AG08396 (cell line): ENCODE measurements around the gene MPI.
"Not testable (repeated sequence)": the region's sequence is repeated elsewhere in the genome, so short reads cannot be mapped to it uniquely, and the experiment has no call there.

ENCODE experiments used
- DNase-seq: peaks from one replicate; pipeline ENCODE4 v3.0.0; 2012; ENCODE audit warnings: low spot score, mixed read lengths

The MPI gene

DNA sequence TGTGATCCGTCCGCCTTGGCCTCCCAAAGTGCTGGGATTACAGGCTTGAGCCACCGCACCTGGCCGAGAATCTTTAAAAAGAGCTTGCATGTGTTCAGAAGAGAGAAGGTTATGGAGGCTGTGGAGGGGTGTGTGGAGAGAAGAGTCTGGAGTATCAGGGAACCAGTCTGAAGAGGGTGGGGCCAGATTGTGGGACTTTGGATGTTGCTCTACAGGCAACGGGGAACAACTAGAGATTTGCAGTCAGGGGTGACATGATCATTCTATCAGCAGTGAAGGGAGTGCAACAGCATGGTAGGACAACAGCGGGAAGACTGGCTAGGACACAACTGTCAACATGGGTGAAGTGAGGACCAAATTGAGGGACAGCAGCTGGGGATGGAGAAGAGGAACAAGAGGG, 25.5 kb upstream of the MPI start:
- no peak for DNase-seq

GRCh38 chr15:74865316-74865715, 24.5 kb upstream of the MPI start:
- DNase-seq, result no peak

GRCh38 chr15:74866090-74866489, 23.8 kb upstream of the MPI start:
- peak; percentile 77 for DNase-seq

- no peak for DNase-seq
Observed at GRCh38 chr15:74867466-74868038, 22.3 kb upstream of the MPI start.

DNA sequence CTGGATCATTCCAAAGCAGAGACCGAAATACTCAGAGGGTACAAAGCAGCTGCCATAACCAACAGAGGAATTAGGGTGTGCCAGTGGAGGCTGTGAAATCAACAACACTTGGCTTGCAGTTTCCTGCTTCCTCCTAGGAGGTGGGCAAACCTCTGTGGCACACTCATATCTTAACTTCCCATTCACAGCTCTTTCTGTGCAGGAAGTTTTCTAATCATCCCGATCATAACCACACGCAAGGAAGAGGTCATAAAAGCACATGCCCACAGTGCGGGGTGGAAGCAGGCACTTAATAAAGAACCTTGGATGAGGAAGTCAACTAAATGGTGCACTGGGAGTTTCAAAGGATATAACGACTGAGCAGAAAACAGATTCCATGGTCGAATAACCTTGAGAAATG, 21.8 kb upstream of the MPI start:
- no peak for DNase-seq

- DNase-seq, result no peak
Observed at GRCh38 chr15:74869372-74869725, 20.5 kb upstream of the MPI start.

GRCh38 chr15:74869726-74870407, 20.0 kb upstream of the MPI start:
- peak; percentile 41 for DNase-seq

DNA sequence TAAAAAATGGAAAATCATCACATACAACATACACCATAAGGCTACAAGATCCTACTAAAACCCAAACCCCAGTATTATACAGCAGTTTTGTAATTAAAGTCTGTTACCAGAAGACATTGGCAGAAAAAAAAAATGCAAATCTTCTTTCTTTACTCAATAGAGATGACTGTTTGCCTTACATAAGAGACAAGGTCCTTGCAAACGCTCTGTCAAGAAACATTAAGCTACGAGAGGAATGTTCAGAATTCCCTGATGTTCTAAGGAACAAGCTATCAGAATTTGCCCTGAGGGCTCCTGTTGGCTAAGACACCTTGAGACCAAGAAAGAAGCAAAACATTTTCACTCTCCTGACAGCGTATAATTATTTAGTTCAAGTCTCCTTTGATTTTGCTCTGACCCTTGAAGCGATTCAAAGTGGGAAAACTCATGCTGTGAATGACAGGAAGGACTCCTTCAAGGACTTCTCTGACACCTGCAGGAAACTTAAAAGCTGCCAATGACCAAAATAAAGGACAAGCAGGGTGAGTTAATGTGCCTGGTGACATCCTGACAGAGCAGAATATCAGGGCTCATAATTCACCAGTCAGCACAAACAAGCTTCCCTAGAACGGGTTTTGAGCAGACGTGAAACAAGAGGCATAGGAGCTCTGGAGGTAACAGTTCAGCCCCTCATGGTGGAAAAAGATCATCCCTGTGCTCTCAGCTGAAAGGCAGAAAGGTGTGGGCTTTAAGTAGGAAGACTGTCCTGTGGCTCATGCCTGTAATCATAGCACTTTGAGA, 19.2 kb upstream of the MPI start:
- DNase-seq, result no peak

DNA sequence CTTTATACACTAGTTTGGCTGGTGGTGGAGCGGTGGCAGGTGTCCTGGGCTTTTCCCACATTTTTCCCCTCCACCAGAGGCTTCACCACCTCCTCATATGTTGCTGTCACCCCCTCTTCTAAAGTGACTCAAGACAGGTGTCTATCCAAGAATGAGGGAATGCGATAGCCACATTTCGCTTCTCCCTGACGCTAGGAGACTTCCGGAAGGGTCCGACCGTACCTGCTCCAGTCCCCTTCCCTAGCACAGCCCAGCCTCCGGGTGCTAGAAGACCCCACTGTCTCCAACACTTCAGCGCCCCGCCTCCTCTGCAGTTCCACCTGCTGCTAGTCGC, 17.2 kb upstream of the MPI start:
- no peak for DNase-seq

DNA sequence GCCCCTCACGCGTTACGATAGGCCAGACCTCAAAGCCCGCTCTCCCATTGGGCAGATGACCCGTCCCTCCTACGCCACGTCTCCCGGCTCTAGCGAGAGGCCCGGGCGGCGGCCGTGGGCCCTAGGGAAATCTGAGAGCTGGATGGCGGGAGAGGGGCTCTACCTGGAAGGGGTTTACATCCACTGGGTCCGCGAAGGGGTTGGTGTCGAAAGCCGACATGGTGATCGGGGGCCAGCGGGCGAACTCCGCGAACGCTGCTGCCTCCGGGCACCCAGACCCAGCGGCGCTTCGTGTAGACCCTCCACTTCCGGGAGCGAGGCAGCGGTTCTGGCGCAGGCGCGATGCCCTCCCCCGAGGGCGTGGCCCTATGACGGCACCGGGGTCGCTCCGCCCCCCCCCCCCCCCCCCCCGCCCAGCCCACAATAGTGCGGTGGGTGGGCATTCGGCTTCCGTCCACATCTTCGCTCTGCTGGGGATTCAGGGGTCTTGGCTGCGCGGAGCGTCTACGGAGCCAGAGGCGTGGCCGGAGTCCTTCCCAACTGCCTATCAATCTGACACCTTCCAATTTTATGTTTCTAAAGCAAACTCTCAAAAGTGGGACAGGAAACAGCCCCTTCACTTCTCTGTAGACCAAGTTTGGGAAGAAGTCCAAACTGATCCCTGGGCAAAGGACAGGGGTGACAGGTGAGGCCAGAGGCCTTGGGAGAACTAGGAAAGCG, 16.6 kb upstream of the MPI start, which contains the start of gene SCAMP2:
SCAMP2 (minus strand) TSS at position 330 of the 720 bp plus-strand sequence; CDS start at position 220, 110 bp downstream.
- peak; percentile 98 for DNase-seq

DNA sequence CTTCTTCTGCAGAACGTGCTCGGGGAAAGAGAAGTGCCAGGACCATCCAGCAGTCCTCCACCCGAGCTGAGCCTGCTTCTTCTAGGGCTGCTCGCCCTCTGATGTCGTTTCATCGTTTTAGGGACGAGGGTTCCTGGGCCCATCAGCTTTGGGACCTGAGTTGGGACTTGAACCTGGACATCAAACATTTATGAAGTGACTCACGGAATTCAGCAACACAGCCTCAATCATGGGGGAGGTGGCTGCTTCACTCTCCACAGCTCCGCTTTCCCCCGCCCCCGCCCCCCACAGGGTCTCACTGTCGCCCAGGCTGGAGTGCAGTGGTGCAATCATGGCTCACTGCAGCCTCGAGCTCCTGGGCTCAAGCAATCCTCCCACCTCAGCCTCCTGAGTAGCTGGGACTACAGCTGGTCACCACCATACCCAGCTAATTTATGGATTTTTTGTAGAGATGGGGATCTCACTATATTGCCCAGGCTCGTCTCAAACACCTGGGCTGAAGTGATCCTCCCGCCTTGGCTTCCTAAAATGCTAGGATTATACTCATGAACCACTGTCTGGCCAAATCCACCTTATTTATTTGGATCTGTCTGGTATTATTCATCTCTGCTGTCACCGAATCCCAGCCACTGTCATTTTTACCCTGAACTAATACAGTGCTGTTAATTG, 16.0 kb upstream of the MPI start:
- peak; percentile 30 for DNase-seq

GRCh38 chr15:74878273-74878672, 11.6 kb upstream of the MPI start:
- DNase-seq, result no peak

DNA sequence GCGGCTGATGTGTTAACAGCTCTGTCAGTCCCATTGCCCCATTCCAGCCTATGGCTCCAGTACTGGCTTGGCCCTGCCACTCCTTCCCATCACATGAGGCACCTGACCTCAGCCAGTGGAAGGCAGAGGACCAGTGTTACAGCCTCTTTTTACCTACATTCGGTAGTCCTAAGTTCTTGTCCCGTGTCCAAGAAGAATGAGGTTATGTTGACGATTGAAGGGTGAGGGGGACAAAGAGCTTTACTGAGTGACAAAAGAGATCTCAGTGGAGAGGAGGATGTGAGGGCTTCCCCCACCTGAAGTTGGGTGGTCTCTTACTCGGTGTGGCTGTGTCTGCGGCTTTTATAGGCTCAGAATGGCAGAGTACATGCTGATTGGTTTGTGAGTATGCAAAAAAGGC, 7.3 kb upstream of the MPI start:
- no peak for DNase-seq

GRCh38 chr15:74884428-74885223, 5.2 kb upstream of the MPI start:
- DNase-seq, result no peak

DNA sequence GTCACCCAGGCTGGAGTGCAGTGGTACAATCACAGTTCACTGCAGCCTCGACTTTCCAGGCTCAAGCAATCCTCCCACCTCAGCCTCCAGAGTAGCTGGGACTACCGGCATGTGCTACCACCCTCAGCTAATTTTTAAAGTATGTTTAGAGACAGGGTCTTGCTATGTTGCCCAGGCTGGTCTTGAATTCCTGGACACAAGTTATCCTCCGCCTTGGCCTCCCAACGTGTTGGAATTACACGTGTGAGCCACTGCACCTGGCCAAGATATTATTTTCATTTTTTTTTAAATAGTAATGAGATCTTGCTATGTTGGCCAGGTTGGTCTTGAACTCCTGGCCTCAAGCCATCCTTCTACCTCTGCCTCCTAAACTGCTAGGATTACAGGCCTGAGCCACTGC, 4.4 kb upstream of the MPI start:
- DNase-seq, result no peak

- not testable (repeated sequence) for DNase-seq
Observed at GRCh38 chr15:74887537-74888193, 2.2 kb upstream of the MPI start.

DNA sequence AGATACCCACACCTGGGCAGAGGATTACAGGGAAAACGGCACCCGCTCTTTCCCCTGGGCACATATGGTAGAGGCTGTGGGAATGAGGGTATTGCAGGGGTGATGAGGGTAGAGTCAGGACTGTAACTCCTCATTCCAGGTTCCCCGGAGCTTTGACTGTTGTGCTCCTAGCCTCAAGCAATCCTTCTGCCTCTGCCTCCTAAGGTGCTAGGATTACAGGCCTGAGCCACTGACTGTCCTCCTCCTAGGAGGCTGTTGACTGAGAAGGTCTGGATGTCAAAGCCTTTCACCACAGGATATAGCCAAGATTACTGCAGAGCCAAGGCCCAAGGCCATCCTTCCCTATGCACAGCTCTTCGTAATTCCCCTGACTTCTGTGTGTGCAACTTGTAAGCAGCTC, 1.1 kb upstream of the MPI start:
- DNase-seq, result no peak

DNA sequence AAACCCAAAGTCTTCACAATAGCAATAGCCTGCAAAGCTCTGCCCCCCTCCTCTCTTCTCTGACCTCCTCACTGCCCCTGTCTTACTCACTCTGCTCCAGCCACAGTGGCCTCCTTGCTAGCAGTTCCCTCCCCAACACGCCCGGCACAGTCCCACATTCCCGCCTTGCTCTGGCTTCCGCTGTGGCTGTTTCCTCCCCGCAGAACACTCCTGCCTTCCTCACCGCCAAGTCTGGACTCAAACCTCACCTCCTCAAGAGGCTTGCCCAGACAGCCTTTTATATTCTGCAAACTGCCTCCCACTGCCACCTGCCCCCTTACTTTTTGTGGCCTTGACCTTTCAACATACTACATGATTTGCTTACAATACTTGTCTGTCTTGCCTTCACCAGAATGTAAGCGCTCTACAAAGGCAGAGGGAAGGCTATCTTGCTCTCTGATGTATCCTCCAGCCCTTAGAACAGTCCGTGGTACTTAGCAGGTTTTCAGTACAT, 406 bp upstream of the MPI start:
- DNase-seq, result peak; percentile 64

DNA sequence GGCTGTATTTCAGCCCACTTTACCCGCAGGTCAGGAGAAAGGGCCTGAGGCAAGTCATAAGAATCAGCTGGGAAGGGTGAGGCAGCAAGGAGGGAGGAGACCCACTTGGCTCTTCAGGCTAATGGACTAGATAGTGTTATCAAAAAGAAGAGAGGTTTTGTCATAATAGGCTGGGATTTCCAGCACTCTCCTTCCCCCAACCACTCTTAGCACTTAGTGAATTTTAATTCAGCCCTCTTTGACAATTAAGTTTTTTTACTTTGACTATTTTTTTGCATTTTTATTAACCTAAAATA, 771 bp downstream of the MPI start:
- DNase-seq, result no peak

- DNase-seq, result no peak
Observed at GRCh38 chr15:74891469-74891868, 1.6 kb downstream of the MPI start.

DNA sequence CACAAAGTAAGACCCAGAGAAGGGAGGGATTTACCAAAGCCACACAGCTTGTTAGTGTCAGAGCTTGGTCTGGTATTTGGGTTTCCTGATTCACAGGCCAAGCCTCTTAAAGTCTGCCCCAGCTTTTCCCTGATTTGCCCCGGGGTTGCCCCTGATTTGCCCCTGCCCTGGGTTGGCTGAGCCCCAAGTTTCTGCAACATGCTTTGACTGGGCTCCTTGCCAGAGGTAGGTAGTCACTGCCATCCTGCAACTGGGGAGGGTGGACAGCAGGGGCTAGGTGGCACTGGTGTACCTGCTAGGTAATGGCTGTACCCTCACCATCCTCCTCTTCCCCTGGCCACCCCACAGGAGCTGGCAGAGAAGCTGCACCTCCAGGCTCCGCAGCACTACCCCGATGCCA, 2.5 kb downstream of the MPI start:
- no peak for DNase-seq
